Epithelial cell of esophagus (primary cell): ENCODE results near the gene COL6A5.

Source experiments
- DNase-seq: peaks from one replicate; pipeline ENCODE4 v3.0.0; 2010; ENCODE audit warnings: low read depth
- H3K4me3 ChIP-seq: 2 replicates; pipeline ENCODE4 v1.5.1; 2011; ENCODE audit warnings: mild to moderate bottlenecking, low read length, control low read depth
- TF ChIP-seq, protein P1 (sequence below): IDR thresholded peaks from 2 replicates; pipeline ENCODE4 v1.5.1; 2011; ENCODE audit warnings: low read depth, mild to moderate bottlenecking, low read length, control low read depth, inconsistent platforms; ENCODE audit not compliant: insufficient read depth; ENCODE audit errors: missing control alignments

Gene COL6A5

DNA sequence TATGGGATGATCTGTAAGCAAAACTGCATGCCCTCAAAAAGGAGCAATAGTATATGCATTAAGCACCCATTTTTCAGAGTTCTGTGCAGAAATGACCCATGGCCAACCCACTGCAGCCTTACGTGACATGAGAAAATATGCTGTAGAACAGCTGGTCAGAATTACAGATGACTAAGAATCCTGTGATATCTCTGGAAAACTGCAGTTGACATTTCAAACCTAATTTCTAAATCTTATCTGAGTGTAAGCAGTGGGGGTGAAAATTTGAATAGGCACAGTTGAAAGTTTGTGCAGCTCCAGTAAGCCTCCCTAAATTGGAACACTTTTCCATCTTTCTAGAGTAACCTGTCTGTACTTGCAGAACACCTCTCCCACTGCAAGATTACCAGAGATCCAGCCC is 142.8 kb downstream of the COL6A5 start:
- H3K4me3 ChIP-seq, result no peak overlapping the region
- no peak for DNase-seq
- TF ChIP-seq, protein P1, sequence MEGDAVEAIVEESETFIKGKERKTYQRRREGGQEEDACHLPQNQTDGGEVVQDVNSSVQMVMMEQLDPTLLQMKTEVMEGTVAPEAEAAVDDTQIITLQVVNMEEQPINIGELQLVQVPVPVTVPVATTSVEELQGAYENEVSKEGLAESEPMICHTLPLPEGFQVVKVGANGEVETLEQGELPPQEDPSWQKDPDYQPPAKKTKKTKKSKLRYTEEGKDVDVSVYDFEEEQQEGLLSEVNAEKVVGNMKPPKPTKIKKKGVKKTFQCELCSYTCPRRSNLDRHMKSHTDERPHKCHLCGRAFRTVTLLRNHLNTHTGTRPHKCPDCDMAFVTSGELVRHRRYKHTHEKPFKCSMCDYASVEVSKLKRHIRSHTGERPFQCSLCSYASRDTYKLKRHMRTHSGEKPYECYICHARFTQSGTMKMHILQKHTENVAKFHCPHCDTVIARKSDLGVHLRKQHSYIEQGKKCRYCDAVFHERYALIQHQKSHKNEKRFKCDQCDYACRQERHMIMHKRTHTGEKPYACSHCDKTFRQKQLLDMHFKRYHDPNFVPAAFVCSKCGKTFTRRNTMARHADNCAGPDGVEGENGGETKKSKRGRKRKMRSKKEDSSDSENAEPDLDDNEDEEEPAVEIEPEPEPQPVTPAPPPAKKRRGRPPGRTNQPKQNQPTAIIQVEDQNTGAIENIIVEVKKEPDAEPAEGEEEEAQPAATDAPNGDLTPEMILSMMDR, result no peak

DNA sequence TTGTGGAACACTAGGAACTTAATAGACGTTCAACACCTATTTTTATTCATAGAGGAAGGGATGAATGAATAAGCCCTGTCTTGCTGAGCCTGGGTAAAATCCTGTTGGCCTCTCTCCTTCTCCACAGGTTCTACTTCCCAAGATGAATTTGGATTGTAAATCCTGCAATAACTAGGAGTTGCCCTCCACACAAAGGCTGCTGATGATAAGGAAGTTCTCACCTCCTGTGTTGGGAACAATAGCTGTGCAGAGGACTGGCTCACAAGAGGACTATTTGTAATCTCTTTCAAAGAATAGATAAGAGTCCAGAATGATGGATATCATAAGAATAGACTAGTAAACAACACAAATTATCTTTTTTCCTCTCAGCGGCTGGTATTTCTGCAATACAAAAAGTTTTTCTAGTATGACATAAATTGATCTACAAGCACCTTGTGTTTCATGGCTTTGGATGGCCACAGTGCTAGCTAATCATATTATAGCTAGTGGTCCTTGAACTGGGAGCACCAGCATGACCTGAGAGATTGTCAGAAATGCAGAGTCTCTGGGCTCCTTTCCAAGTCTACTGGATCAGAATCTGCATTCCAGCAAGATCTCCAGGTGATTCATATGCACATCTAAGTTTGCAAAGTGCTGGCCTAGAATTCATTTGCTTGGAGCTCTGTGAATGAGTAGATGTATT is 143.4 kb downstream of the COL6A5 start:
- no peak for DNase-seq
- no peak overlapping the region for H3K4me3 ChIP-seq
- TF ChIP-seq, protein P1, result no peak

DNA sequence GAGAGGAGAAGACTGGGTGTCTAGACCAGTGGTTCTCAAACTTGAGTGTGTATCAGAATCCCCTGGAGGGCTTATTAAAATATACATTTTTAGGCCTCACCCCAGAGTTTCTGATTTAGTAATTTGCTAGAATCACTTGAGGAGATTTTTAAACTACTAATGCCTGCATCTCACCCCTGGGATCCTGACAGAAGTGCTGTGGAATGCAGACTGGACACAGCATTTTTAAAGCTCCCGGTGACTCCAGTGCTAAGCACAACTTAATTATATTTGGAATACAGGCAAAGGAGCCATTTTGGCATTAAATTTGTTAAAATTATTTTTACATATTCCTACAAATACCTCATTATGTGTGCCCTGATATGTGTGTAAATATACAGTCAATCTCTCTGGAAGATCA is 144.8 kb downstream of the COL6A5 start:
- H3K4me3 ChIP-seq, result no peak overlapping the region
- TF ChIP-seq, protein P1, result no peak
- DNase-seq, result no peak

DNA sequence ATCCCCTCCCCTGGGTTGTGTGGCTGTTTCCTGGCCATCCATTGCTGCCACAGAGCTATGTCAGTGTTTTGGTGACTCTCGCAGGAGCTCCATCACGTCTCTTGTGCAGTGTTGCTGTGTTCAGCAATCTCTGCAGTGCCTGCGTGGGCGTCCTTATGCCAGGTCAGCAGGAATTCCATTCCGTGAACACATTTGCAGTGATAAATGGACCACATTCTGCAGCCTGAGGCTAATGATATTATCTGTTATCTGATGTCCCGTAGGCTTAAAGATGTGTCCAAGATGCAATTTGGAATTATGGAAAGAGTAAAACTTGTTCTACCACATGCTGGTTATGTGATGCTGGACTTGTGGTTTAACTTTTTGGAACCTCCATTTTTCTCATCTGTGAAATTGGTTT is 146.0 kb downstream of the COL6A5 start:
- no peak overlapping the region for H3K4me3 ChIP-seq
- DNase-seq, result no peak
- TF ChIP-seq, protein P1, result no peak

DNA sequence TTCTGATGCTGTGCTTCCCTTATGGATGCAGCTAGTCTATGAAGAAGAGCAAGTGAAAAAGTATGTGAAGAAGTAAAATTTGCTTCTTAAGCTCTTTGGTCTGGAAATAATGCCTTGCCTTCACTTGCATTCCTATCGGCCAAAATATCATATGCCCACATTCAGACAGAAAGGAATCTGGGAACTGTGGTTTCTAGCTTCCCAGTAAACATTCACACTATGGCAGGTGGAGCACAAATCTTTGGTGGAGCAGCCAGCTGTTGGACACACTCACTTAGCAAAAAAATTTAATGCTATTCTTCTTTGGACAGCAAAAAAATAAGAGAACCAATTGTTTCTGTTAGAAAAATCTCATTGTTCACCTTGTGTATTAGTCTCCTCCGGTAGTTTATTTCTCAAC is 159.2 kb downstream of the COL6A5 start:
- no peak overlapping the region for H3K4me3 ChIP-seq

DNA sequence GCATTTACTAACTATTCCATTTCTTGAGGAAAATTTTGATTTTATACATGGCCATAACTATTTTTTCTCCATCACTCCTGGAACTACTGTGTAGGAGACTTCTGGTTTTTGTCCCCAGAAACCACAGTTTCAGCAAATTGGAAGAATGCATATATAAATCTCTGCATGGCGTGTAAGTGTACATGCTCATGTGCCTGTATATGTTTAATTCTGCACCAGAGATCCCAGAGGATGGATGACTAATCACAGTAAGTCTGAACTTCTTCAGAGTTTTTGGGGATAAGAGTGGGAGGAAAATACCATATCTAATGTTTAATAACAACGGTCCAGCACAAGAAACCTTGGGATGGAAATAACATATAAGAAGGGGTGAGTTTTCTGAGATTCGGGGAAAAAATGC is 160.6 kb downstream of the COL6A5 start:
- no peak overlapping the region for H3K4me3 ChIP-seq
- no peak for DNase-seq
- TF ChIP-seq, protein P1, result no peak

More for the DNA sequence above, 159.2 kb downstream of the COL6A5 start:
- no peak for DNase-seq
- TF ChIP-seq, protein P1, result no peak

DNA sequence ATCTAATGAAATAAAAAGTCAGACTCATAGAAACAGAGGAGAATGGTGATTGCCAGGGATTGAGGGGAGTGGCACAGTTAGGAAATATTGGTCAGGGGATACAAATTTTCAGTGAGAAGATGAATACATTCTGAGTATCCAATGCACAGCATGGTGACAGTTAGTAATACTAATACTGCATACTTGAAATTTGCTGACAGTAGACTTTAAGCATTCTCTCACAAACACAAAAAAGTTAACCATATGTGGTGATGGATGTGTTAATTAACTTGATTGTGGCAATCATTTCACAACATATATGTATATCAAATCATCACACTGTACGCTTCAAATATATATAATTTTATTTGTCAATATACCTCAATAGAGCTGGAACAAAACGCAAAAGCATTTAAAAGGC is 162.3 kb downstream of the COL6A5 start:
- H3K4me3 ChIP-seq, result no peak overlapping the region
- DNase-seq, result no peak
- TF ChIP-seq, protein P1, result no peak
